ENCODE results near the gene CCSER1. TPM values are rescaled to one million over a fixed set of nuclear protein-coding genes. Genes with fewer than 3 reads are reported as not detected.

The CCSER1 gene
- total RNA-seq, 2 experiments from 2014 or later: not detected

GRCh38 chr4:91282217-91282616, 1155.0 kb downstream of the CCSER1 start:
- CTCF ChIA-PET: no interaction called here
- ATAC-seq: no peak
- DNase-seq: no peak
- POLR2A ChIA-PET: no interaction called here
- no peak overlapping the region for H3K27ac Mint-ChIP-seq
- H3K4me1 Mint-ChIP-seq (ENCODE audit: low read depth): no peaks in the 10 kb centered on the region
- no peaks in the 10 kb centered on the region for H3K27me3 Mint-ChIP-seq (ENCODE audit: low read depth)
- H3K4me3 Mint-ChIP-seq: no peak overlapping the region
- H3K9me3 Mint-ChIP-seq (ENCODE audit: insufficient read depth): peaks cover 24% of the 10 kb centered on the region
- no peaks in the 10 kb centered on the region for H3K36me3 Mint-ChIP-seq (ENCODE audit: low read depth)

- Mint-ChIP-seq H3K4me3 (no peak overlapping the region), H3K27ac (no peak overlapping the region), H3K27me3 (ENCODE audit: low read depth) (no peaks in the 10 kb centered on the region), H3K9me3 (ENCODE audit: insufficient read depth) (peaks cover 18% of the 10 kb centered on the region), H3K36me3 (ENCODE audit: low read depth) (no peaks in the 10 kb centered on the region), H3K4me1 (ENCODE audit: low read depth) (no peaks in the 10 kb centered on the region)
- ChIA-PET POLR2A (interaction anchor here (0.5 kb wide), 1 partner anchor 1177 kb away, joined by 3 read pairs; no protein-coding TSS in a partner anchor), CTCF (no interaction called here)
- DNase-seq (no peak), ATAC-seq (no peak)
Measured at GRCh38 chr4:91283726-91284230, 1156.6 kb downstream of the CCSER1 start.

- H3K4me1 Mint-ChIP-seq (ENCODE audit: low read depth): no peaks in the 10 kb centered on the region
- CTCF ChIA-PET: no interaction called here
- no peak overlapping the region for H3K4me3 Mint-ChIP-seq
- no peak for DNase-seq
- POLR2A ChIA-PET: no interaction called here
- peaks cover 13% of the 10 kb centered on the region for H3K9me3 Mint-ChIP-seq (ENCODE audit: insufficient read depth)
- no peak for ATAC-seq
- no peak overlapping the region for H3K27ac Mint-ChIP-seq
- no peaks in the 10 kb centered on the region for H3K36me3 Mint-ChIP-seq (ENCODE audit: low read depth)
- H3K27me3 Mint-ChIP-seq (ENCODE audit: low read depth): no peaks in the 10 kb centered on the region
Measured at GRCh38 chr4:91284480-91284879, 1157.3 kb downstream of the CCSER1 start.

GRCh38 chr4:91285487-91285886, 1158.3 kb downstream of the CCSER1 start:
- H3K4me1 Mint-ChIP-seq (ENCODE audit: low read depth): no peaks in the 10 kb centered on the region
- H3K27me3 Mint-ChIP-seq (ENCODE audit: low read depth): no peaks in the 10 kb centered on the region
- DNase-seq (no peak), ATAC-seq (no peak)
- ChIA-PET POLR2A (no interaction called here), CTCF (no interaction called here)
- no peak overlapping the region for H3K4me3 Mint-ChIP-seq
- H3K9me3 Mint-ChIP-seq (ENCODE audit: insufficient read depth): peaks cover 8% of the 10 kb centered on the region
- H3K36me3 Mint-ChIP-seq (ENCODE audit: low read depth): no peaks in the 10 kb centered on the region
- H3K27ac Mint-ChIP-seq: no peak overlapping the region

- Mint-ChIP-seq H3K27me3 (ENCODE audit: low read depth) (no peaks in the 10 kb centered on the region), H3K4me3 (no peak overlapping the region), H3K4me1 (ENCODE audit: low read depth) (no peaks in the 10 kb centered on the region), H3K9me3 (ENCODE audit: insufficient read depth) (peaks cover 6% of the 10 kb centered on the region), H3K36me3 (ENCODE audit: low read depth) (no peaks in the 10 kb centered on the region), H3K27ac (no peak overlapping the region)
- ChIA-PET CTCF (no interaction called here), POLR2A (no interaction called here)
- no peak for DNase-seq
- no peak for ATAC-seq
Measured at GRCh38 chr4:91288702-91289311, 1161.6 kb downstream of the CCSER1 start.

- DNase-seq (no peak), ATAC-seq (no peak)
- no peaks in the 10 kb centered on the region for H3K27me3 Mint-ChIP-seq (ENCODE audit: low read depth)
- H3K27ac Mint-ChIP-seq: no peak overlapping the region
- H3K4me1 Mint-ChIP-seq (ENCODE audit: low read depth): no peaks in the 10 kb centered on the region
- CTCF ChIA-PET: no interaction called here
- H3K36me3 Mint-ChIP-seq (ENCODE audit: low read depth): no peaks in the 10 kb centered on the region
- no peak overlapping the region for H3K4me3 Mint-ChIP-seq
- POLR2A ChIA-PET: no interaction called here
- no peaks in the 10 kb centered on the region for H3K9me3 Mint-ChIP-seq (ENCODE audit: insufficient read depth)
Measured at GRCh38 chr4:91298156-91298700, 1171.0 kb downstream of the CCSER1 start.

GRCh38 chr4:91298824-91299223, 1171.6 kb downstream of the CCSER1 start:
- ChIA-PET CTCF (no interaction called here), POLR2A (no interaction called here)
- DNase-seq: no peak
- H3K36me3 Mint-ChIP-seq (ENCODE audit: low read depth): no peaks in the 10 kb centered on the region
- H3K9me3 Mint-ChIP-seq (ENCODE audit: insufficient read depth): no peaks in the 10 kb centered on the region
- H3K4me3 Mint-ChIP-seq: no peak overlapping the region
- H3K4me1 Mint-ChIP-seq (ENCODE audit: low read depth): no peaks in the 10 kb centered on the region
- H3K27me3 Mint-ChIP-seq (ENCODE audit: low read depth): no peaks in the 10 kb centered on the region
- H3K27ac Mint-ChIP-seq: no peak overlapping the region
- ATAC-seq: no peak

GRCh38 chr4:91302120-91302519, 1174.9 kb downstream of the CCSER1 start:
- no peaks in the 10 kb centered on the region for H3K9me3 Mint-ChIP-seq (ENCODE audit: insufficient read depth)
- ChIA-PET POLR2A (no interaction called here), CTCF (no interaction called here)
- H3K4me1 Mint-ChIP-seq (ENCODE audit: low read depth): no peaks in the 10 kb centered on the region
- no peak overlapping the region for H3K4me3 Mint-ChIP-seq
- no peak overlapping the region for H3K27ac Mint-ChIP-seq
- ATAC-seq (no peak), DNase-seq (no peak)
- no peaks in the 10 kb centered on the region for H3K36me3 Mint-ChIP-seq (ENCODE audit: low read depth)
- no peaks in the 10 kb centered on the region for H3K27me3 Mint-ChIP-seq (ENCODE audit: low read depth)

GRCh38 chr4:91304292-91304691, 1177.1 kb downstream of the CCSER1 start:
- POLR2A ChIA-PET: no interaction called here
- H3K27me3 Mint-ChIP-seq (ENCODE audit: low read depth): no peaks in the 10 kb centered on the region
- no peak overlapping the region for H3K4me3 Mint-ChIP-seq
- ATAC-seq (no peak), DNase-seq (no peak)
- no peak overlapping the region for H3K27ac Mint-ChIP-seq
- CTCF ChIA-PET: no interaction called here
- H3K36me3 Mint-ChIP-seq (ENCODE audit: low read depth): no peaks in the 10 kb centered on the region
- H3K4me1 Mint-ChIP-seq (ENCODE audit: low read depth): no peaks in the 10 kb centered on the region
- no peaks in the 10 kb centered on the region for H3K9me3 Mint-ChIP-seq (ENCODE audit: insufficient read depth)

GRCh38 chr4:91317434-91317833, 1190.2 kb downstream of the CCSER1 start:
- H3K4me1 Mint-ChIP-seq (ENCODE audit: low read depth): no peaks in the 10 kb centered on the region
- no peak overlapping the region for H3K27ac Mint-ChIP-seq
- DNase-seq (no peak), ATAC-seq (no peak)
- H3K4me3 Mint-ChIP-seq: no peak overlapping the region
- POLR2A ChIA-PET: no interaction called here
- H3K27me3 Mint-ChIP-seq (ENCODE audit: low read depth): no peaks in the 10 kb centered on the region
- H3K9me3 Mint-ChIP-seq (ENCODE audit: insufficient read depth): peaks cover 13% of the 10 kb centered on the region
- CTCF ChIA-PET: no interaction called here
- H3K36me3 Mint-ChIP-seq (ENCODE audit: low read depth): no peaks in the 10 kb centered on the region

- no peak for ATAC-seq
- no peaks in the 10 kb centered on the region for H3K4me1 Mint-ChIP-seq (ENCODE audit: low read depth)
- ChIA-PET CTCF (no interaction called here), POLR2A (interaction anchor here (0.6 kb wide), 1 partner anchor 1754 kb away, joined by 3 read pairs; no protein-coding TSS in a partner anchor)
- no peak for DNase-seq
- peaks cover 12% of the 10 kb centered on the region for H3K9me3 Mint-ChIP-seq (ENCODE audit: insufficient read depth)
- no peaks in the 10 kb centered on the region for H3K27me3 Mint-ChIP-seq (ENCODE audit: low read depth)
- no peak overlapping the region for H3K4me3 Mint-ChIP-seq
- H3K36me3 Mint-ChIP-seq (ENCODE audit: low read depth): no peaks in the 10 kb centered on the region
- no peak overlapping the region for H3K27ac Mint-ChIP-seq
Measured at GRCh38 chr4:91319556-91320268, 1192.5 kb downstream of the CCSER1 start.

- Mint-ChIP-seq H3K27me3 (ENCODE audit: low read depth) (no peaks in the 10 kb centered on the region), H3K27ac (no peak overlapping the region), H3K4me1 (ENCODE audit: low read depth) (no peaks in the 10 kb centered on the region), H3K9me3 (ENCODE audit: insufficient read depth) (peaks cover 19% of the 10 kb centered on the region), H3K4me3 (no peak overlapping the region), H3K36me3 (ENCODE audit: low read depth) (no peaks in the 10 kb centered on the region)
- DNase-seq (no peak), ATAC-seq (no peak)
- ChIA-PET CTCF (no interaction called here), POLR2A (no interaction called here)
Measured at GRCh38 chr4:91322961-91323360, 1195.8 kb downstream of the CCSER1 start.

Data from activated CD8-positive, alpha-beta T cell treated with anti-CD3 and anti-CD28 coated beads, Interleukin-2, amount 10 ng/mL, durations not matched to agents 7 days and 5 days (primary cell).